SK-N-SH (cell line): Measurements from ENCODE around the gene EIF3D. TPM values are rescaled to one million over a fixed set of nuclear protein-coding genes. Genes with fewer than 3 reads are reported as not detected.

ENCODE experiments used
- CTCF ChIA-PET: fragments of 300-600, 350-600 bp; formaldehyde crosslinking; extraction: SDS; loops from one replicate; lab custom pipeline; 2021; lab: Yijun Ruan, JAX
- POLR2A ChIA-PET: fragments of 350-600 bp; sonication (Branson Sonifier 250); formaldehyde crosslinking; extraction: SDS; loops from one replicate; lab custom pipeline; 2020; ENCODE audit warnings: antibody characterized with exemption, inconsistent platforms; lab: Yijun Ruan, JAX
- DNase-seq: peaks from one replicate; pipeline ENCODE4 v3.0.0; 2012
- H2AFZ ChIP-seq: fragments of 200-600 bp; sonication (generic); 2 replicates; pipeline ENCODE4 v1.8.1; 2016; ENCODE audit warnings: antibody characterized with exemption, mild to moderate bottlenecking, low read depth
- H3F3A ChIP-seq: fragments of 200-600 bp; sonication (generic); replicated peaks from 2 replicates; pipeline ENCODE3; 2016; ENCODE audit warnings: antibody characterized with exemption, mild to moderate bottlenecking; ENCODE audit not compliant: insufficient read depth
- H3K27ac ChIP-seq, 2 experiments: fragments of 200-500 bp in 1 of 2; fragments of 200-600 bp in 1 of 2; sonication (Bioruptor generic) in 1 of 2; sonication (generic), shearing (Covaris generic) in 1 of 2; 2 replicates each; pipeline versions ENCODE4 v1.5.1 to v1.6.1; 2014 to 2016; ENCODE audit warnings: low read depth in 2 of 2, inconsistent platforms in 1 of 2, low read length in 1 of 2, mild to moderate bottlenecking in 1 of 2, mixed read lengths in 1 of 2
- H3K27me3 ChIP-seq: fragments of 200-600 bp; sonication (generic), shearing (Covaris generic); 2 replicates; pipeline ENCODE4 v1.6.1; 2016; ENCODE audit warnings: mixed run types; ENCODE audit not compliant: insufficient read depth
- H3K36me3 ChIP-seq, 2 experiments: fragments of 200-500 bp in 1 of 2; fragments of 200-600 bp in 1 of 2; sonication (Bioruptor generic) in 1 of 2; sonication (generic) in 1 of 2; replicated peaks in 1 of 2; 2 replicates each; pipeline versions ENCODE3 to v1.5.1; 2014 to 2016; ENCODE audit warnings: low read length in 1 of 2, mild to moderate bottlenecking in 1 of 2; ENCODE audit not compliant: insufficient read depth in 2 of 2, control insufficient read depth in 1 of 2
- H3K4me1 ChIP-seq, 2 experiments: fragments of 200-500 bp in 1 of 2; fragments of 200-600 bp in 1 of 2; sonication (Bioruptor generic) in 1 of 2; sonication (generic), shearing (Covaris generic) in 1 of 2; 2 replicates each; pipeline versions ENCODE4 v1.5.1 to v1.6.1; 2014 to 2016; ENCODE audit warnings: low read depth in 1 of 2, low read length in 1 of 2, mixed run types in 1 of 2; ENCODE audit not compliant: insufficient read depth in 2 of 2, control insufficient read depth in 1 of 2
- H3K4me2 ChIP-seq: fragments of 200-600 bp; sonication (generic), shearing (Covaris generic); 2 replicates; pipeline ENCODE4 v1.6.1; 2017; ENCODE audit warnings: mixed run types
- H3K4me3 ChIP-seq, 2 experiments: fragments of 200-500 bp in 1 of 2; fragments of 200-600 bp in 1 of 2; sonication (Bioruptor generic) in 1 of 2; sonication (generic), shearing (Covaris generic) in 1 of 2; 2 replicates each; pipeline versions ENCODE4 v1.5.1 to v1.8.1; 2014 to 2016; ENCODE audit warnings: low read depth in 2 of 2, inconsistent platforms in 1 of 2, low read length in 1 of 2, mild to moderate bottlenecking in 1 of 2, mixed read lengths in 1 of 2, moderate library complexity in 1 of 2
- H3K79me2 ChIP-seq: fragments of 200-600 bp; sonication (generic); 2 replicates; pipeline ENCODE4 v1.8.1; 2017; ENCODE audit warnings: mild to moderate bottlenecking; ENCODE audit not compliant: insufficient read depth
- H3K9ac ChIP-seq: fragments of 200-600 bp; sonication (generic); 2 replicates; pipeline ENCODE4 v1.6.1; 2017; ENCODE audit warnings: mixed run types
- H3K9me2 ChIP-seq: fragments of 200-600 bp; sonication (generic); 2 replicates; pipeline ENCODE4 v1.6.1; 2017; ENCODE audit warnings: mixed run types
- H3K9me3 ChIP-seq: fragments of 200-600 bp; sonication (generic); 2 replicates; pipeline ENCODE4 v1.6.1; 2017; ENCODE audit warnings: mixed run types, mild to moderate bottlenecking, moderate library complexity
- H4K20me1 ChIP-seq: fragments of 200-600 bp; sonication (generic); 2 replicates; pipeline ENCODE4 v1.6.1; 2017; ENCODE audit warnings: mild to moderate bottlenecking, mixed run types; ENCODE audit not compliant: insufficient read depth
- CHD2 ChIP-seq: fragments of 150-350 bp; IDR thresholded peaks from 2 replicates; pipeline ENCODE4 v1.6.1; 2018; ENCODE audit warnings: low read length; ENCODE audit not compliant: partially characterized antibody
- ELF1 ChIP-seq: IDR thresholded peaks from 2 replicates; pipeline ENCODE4 v1.4.0; 2012
- EP300 ChIP-seq, 2 experiments: IDR thresholded peaks; 2 replicates each; pipeline versions ENCODE4 v1.4.0 to v1.6.1; 2012; ENCODE audit warnings: borderline replicate concordance in 1 of 2, low read depth in 1 of 2, low read length in 1 of 2
- EZH2phosphoT487 ChIP-seq: fragments of 200-600 bp; sonication (generic); IDR thresholded peaks from 2 replicates; pipeline ENCODE4 v1.6.1; 2017; ENCODE audit warnings: low read depth, mixed run types, mild to moderate bottlenecking, antibody characterized with exemption, moderate library complexity, borderline replicate concordance
- FOXM1 ChIP-seq: IDR thresholded peaks from 2 replicates; pipeline ENCODE4 v1.4.0; 2012; ENCODE audit warnings: low read depth, mild to moderate bottlenecking
- GATA2 ChIP-seq: sonication (generic); formaldehyde crosslinking; IDR thresholded peaks from 2 replicates; pipeline ENCODE4 v1.5.0; 2020; ENCODE audit warnings: mild to moderate bottlenecking, missing genetic modification reagents
- JUND ChIP-seq: IDR thresholded peaks from 2 replicates; pipeline ENCODE4 v1.4.0; 2012
- MXI1 ChIP-seq: IDR thresholded peaks from 2 replicates; pipeline ENCODE4 v1.6.1; 2012; ENCODE audit warnings: mild to moderate bottlenecking, low read depth, low read length, improper control_type of control experiment
- NFIC ChIP-seq: IDR thresholded peaks from 2 replicates; pipeline ENCODE4 v1.4.0; 2012; ENCODE audit warnings: borderline replicate concordance
- POLR2AphosphoS5 ChIP-seq: IDR thresholded peaks from 2 replicates; pipeline ENCODE4 v1.6.1; 2012; ENCODE audit warnings: low read depth, low read length
- RFX5 ChIP-seq: IDR thresholded peaks from 2 replicates; pipeline ENCODE4 v1.6.1; 2012; ENCODE audit warnings: mild to moderate bottlenecking, improper control_type of control experiment, low read length
- RXRA ChIP-seq: IDR thresholded peaks from 2 replicates; pipeline ENCODE4 v1.4.0; 2012; ENCODE audit warnings: low read depth, mild to moderate bottlenecking, borderline replicate concordance
- SIN3A ChIP-seq: IDR thresholded peaks from 2 replicates; pipeline ENCODE4 v1.6.1; 2012; ENCODE audit warnings: low read depth, mild to moderate bottlenecking, low read length, moderate library complexity, borderline replicate concordance
- SMC3 ChIP-seq: IDR thresholded peaks from 2 replicates; pipeline ENCODE4 v1.6.1; 2012; ENCODE audit warnings: low read depth, low read length, improper control_type of control experiment
- TAF1 ChIP-seq: IDR thresholded peaks from 2 replicates; pipeline ENCODE4 v1.6.1; 2012; ENCODE audit warnings: low read depth, mild to moderate bottlenecking, low read length, moderate library complexity, borderline replicate concordance
- TCF12 ChIP-seq: IDR thresholded peaks from 2 replicates; pipeline ENCODE4 v1.4.0; 2012
- TEAD4 ChIP-seq: IDR thresholded peaks from 2 replicates; pipeline ENCODE4 v1.4.0; 2012; ENCODE audit warnings: mild to moderate bottlenecking, borderline replicate concordance; ENCODE audit not compliant: insufficient read depth
- WGBS: methylation state at CpG from one replicate; pipeline ENCODE4 v1.1.6; 2017; ENCODE audit warnings: low lambda C conversion rate; 5-methylcytosine and 5-hydroxymethylcytosine counted together
- polyA plus RNA-seq, 3 experiments: library from polyadenylated mRNA; depleted of rRNA; stranded (reverse); fragments of >200 nt; gene quantifications; 2 replicates each; pipeline ENCODE4 v1.2.3, GENCODE V29; 2012
- TF ChIP-seq, protein P1 (sequence below): IDR thresholded peaks from 2 replicates; pipeline ENCODE4 v1.4.0; 2012; ENCODE audit warnings: low read depth
- TF ChIP-seq, protein P2 (sequence below): IDR thresholded peaks from 2 replicates; pipeline ENCODE4 v1.6.1; 2012; ENCODE audit warnings: mild to moderate bottlenecking, low read depth, low read length, moderate library complexity

Gene EIF3D
- polyA plus RNA-seq, 1 of the 3 experiments (the other 2 are of a cell fraction), result 423 TPM

- Histone ChIP-seq H4K20me1 (no peaks in the 10 kb centered on the region), H3K4me3 (no peak overlapping the region), H3K36me3 (no peaks in the 10 kb centered on the region), H2AFZ (no peak overlapping the region), H3K27me3 (peaks cover 31% of the 10 kb centered on the region), H3K4me2 (no peak overlapping the region), H3K79me2 (no peaks in the 10 kb centered on the region), H3F3A (no peaks in the 10 kb centered on the region), H3K4me1 (peaks cover 0 to 2% of the 10 kb centered on the region in 2 experiments; a peak in 1 of 4 replicates), H3K9ac (no peak overlapping the region), H3K27ac (no peak overlapping the region), H3K9me2 (no peaks in the 10 kb centered on the region), H3K9me3 (no peaks in the 10 kb centered on the region)
- no peak for DNase-seq
- ChIA-PET CTCF (interaction anchor here (0.7 to 8.0 kb wide), 7 partner anchors 10 to 426 kb away, joined by 3 to 48 read pairs (median 4); no protein-coding TSS in a partner anchor), POLR2A (no interaction called here)
- WGBS, result 81% methylated on average over 1 of the region's 1 CpG
- TF ChIP-seq EZH2phosphoT487, result no peak
- TF ChIP-seq GATA2 (CRISPR knock-in tag), result no peak
- no peak for TF ChIP-seq EP300 (IDR thresholded peaks at IDR 0.05; ENCODE audit: borderline replicate concordance in 1 of 2, low read depth in 1 of 2, low read length in 1 of 2)
- TF ChIP-seq TAF1, result no peak
- TF ChIP-seq RXRA, result no peak
- no peak for TF ChIP-seq ELF1
- TF ChIP-seq NFIC, result no peak
- no peak for TF ChIP-seq SIN3A
- TF ChIP-seq CHD2, result no peak
- TF ChIP-seq TCF12, result no peak
- TF ChIP-seq RFX5, result no peak
- TF ChIP-seq, protein P1, sequence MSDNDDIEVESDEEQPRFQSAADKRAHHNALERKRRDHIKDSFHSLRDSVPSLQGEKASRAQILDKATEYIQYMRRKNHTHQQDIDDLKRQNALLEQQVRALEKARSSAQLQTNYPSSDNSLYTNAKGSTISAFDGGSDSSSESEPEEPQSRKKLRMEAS, result no peak
- no peak for TF ChIP-seq MXI1
- TF ChIP-seq, protein P2, sequence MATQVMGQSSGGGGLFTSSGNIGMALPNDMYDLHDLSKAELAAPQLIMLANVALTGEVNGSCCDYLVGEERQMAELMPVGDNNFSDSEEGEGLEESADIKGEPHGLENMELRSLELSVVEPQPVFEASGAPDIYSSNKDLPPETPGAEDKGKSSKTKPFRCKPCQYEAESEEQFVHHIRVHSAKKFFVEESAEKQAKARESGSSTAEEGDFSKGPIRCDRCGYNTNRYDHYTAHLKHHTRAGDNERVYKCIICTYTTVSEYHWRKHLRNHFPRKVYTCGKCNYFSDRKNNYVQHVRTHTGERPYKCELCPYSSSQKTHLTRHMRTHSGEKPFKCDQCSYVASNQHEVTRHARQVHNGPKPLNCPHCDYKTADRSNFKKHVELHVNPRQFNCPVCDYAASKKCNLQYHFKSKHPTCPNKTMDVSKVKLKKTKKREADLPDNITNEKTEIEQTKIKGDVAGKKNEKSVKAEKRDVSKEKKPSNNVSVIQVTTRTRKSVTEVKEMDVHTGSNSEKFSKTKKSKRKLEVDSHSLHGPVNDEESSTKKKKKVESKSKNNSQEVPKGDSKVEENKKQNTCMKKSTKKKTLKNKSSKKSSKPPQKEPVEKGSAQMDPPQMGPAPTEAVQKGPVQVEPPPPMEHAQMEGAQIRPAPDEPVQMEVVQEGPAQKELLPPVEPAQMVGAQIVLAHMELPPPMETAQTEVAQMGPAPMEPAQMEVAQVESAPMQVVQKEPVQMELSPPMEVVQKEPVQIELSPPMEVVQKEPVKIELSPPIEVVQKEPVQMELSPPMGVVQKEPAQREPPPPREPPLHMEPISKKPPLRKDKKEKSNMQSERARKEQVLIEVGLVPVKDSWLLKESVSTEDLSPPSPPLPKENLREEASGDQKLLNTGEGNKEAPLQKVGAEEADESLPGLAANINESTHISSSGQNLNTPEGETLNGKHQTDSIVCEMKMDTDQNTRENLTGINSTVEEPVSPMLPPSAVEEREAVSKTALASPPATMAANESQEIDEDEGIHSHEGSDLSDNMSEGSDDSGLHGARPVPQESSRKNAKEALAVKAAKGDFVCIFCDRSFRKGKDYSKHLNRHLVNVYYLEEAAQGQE, result no peak
- no peak for TF ChIP-seq POLR2AphosphoS5
- no peak for TF ChIP-seq SMC3
- no peak for TF ChIP-seq JUND
- TF ChIP-seq FOXM1, result no peak
- TF ChIP-seq TEAD4, result no peak
Observed at GRCh38 chr22:36552289-36552688, 23.3 kb upstream of the EIF3D start.
